K562 (cell line): Measurements from ENCODE around the gene ATP2B1. TPM values are rescaled to one million over a fixed set of nuclear protein-coding genes. Genes with fewer than 3 reads are reported as not detected.

Experiments
- ARID1B ChIP-seq: fragments of 450-650 bp; IDR thresholded peaks from 2 replicates; pipeline ENCODE4 v1.6.1; 2016; ENCODE audit warnings: antibody characterized with exemption, mild to moderate bottlenecking, inconsistent platforms
- C11orf30 ChIP-seq: fragments of 450-650 bp; IDR thresholded peaks from 2 replicates; pipeline ENCODE4 v1.6.1; 2016; ENCODE audit warnings: low read depth, mild to moderate bottlenecking
- EHMT2 ChIP-seq: fragments of 450-650 bp; IDR thresholded peaks from 2 replicates; pipeline ENCODE4 v1.6.1; 2018; ENCODE audit warnings: antibody characterized with exemption
- GABPB1 ChIP-seq: sonication (generic); formaldehyde crosslinking; IDR thresholded peaks from 2 replicates; pipeline ENCODE4 v1.8.0; 2022; ENCODE audit warnings: mild to moderate bottlenecking, missing genetic modification reagents
- SMARCC2 ChIP-seq: fragments of 450-650 bp; IDR thresholded peaks from 2 replicates; pipeline ENCODE4 v1.6.1; 2017; ENCODE audit warnings: antibody characterized with exemption, moderate library complexity, mild to moderate bottlenecking, low read depth
- SMARCE1 ChIP-seq: fragments of 450-650 bp; IDR thresholded peaks from 2 replicates; pipeline ENCODE4 v1.7.1; 2016; ENCODE audit warnings: mild to moderate bottlenecking
- ZKSCAN3 ChIP-seq: fragments of 250-450 bp; sonication (Bioruptor Pico); IDR thresholded peaks from 2 replicates; pipeline ENCODE4 v1.4.0; 2020
- ZNF384 ChIP-seq: IDR thresholded peaks from 2 replicates; pipeline ENCODE4 v1.6.1; 2012; ENCODE audit warnings: low read depth, low read length, improper control_type of control experiment
- polyA plus RNA-seq, 8 experiments: library from polyadenylated mRNA; depleted of rRNA in 4 of 8; stranded (reverse) in 5 of 8; unstranded in 3 of 8; fragments of >200 nt; fragmentation: Nextera tagmentation in 2 of 8; fragmentation: Illumina TruSeq in 1 of 8; extraction: Ambion mirVana in 2 of 8; extraction: Trizol in 1 of 8; gene quantifications; 2 replicates each; pipeline versions ENCODE4 v1.2.1 to v1.2.3, GENCODE V29; 2011 to 2014; ENCODE audit warnings: inconsistent platforms in 1 of 8, missing spikeins in 1 of 8
- total RNA-seq, 7 experiments: library from RNA; depleted of rRNA in 6 of 7; stranded (reverse); fragments of >200 nt in 6 of 7; fragmentation: Illumina TruSeq in 2 of 7; extraction: Trizol in 2 of 7; gene quantifications; 2 replicates each; pipeline versions ENCODE4 v1.2.1 to v1.2.3, GENCODE V29; 2011 to 2021; ENCODE audit warnings: low replicate concordance in 1 of 7
- TF ChIP-seq, protein P1 (sequence below): fragments of 450-650 bp; IDR thresholded peaks from 2 replicates; pipeline ENCODE4 v1.6.1; 2016; ENCODE audit warnings: mild to moderate bottlenecking, moderate library complexity
- TF ChIP-seq, protein P2 (sequence below): fragments of 450-650 bp; IDR thresholded peaks from 2 replicates; pipeline ENCODE4 v1.6.1; 2016; ENCODE audit warnings: borderline replicate concordance
- TF ChIP-seq, protein P3 (sequence below): fragments of 250-450 bp; sonication (Bioruptor Pico); IDR thresholded peaks from 2 replicates; pipeline ENCODE4 v1.8.0; 2022; ENCODE audit warnings: inconsistent platforms, mild to moderate bottlenecking, moderate library complexity, borderline replicate concordance

The ATP2B1 gene
- total and polyA plus RNA-seq, 9 of the 15 experiments (the other 6 are each of a cell fraction or from before 2014, with no cell fraction given), result 8.6 to 39.0 (median 27.8) TPM

DNA sequence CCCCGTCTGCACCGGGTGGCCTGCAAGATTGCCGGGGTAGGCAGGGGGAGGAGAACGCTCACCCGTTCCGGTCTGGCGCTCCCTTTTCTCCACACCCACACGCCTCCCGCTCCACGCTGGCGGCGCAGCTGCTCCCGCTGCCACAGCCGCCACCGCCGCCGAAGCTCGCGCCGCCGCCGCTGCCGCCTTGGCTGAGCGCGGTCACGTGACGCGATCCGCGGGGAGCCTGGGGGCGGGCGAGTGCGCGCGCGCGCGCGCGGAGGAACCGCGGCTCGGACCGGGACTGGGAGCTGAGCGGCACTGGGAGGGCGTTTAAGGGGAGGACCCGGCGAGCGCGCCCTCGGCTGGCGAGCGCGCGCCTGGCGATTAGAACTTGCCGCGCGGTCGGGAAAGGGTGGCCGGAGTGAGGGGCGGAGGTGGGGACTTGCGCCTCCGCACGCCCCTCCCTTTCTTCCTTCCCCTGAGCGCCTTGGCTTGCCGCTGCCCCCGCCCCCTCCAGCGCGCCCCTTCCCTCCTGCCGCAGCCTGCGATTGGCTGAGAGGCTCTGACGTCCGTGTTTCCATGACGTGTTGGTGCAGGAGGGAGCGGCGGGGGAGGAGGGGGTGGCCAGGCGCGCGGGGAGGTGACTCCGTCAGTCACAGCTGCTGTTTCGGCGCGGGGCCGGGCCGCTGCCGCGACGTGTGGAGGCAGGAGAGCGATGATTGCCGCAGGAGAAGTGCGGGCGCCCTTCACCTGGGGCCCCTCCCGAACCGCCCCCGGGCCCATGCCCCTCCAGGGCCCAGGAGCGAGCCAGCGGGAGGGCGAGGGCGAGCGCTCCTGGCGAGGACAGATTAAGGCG, 738 bp upstream of the ATP2B1 start (continued):
- TF ChIP-seq, protein P1, sequence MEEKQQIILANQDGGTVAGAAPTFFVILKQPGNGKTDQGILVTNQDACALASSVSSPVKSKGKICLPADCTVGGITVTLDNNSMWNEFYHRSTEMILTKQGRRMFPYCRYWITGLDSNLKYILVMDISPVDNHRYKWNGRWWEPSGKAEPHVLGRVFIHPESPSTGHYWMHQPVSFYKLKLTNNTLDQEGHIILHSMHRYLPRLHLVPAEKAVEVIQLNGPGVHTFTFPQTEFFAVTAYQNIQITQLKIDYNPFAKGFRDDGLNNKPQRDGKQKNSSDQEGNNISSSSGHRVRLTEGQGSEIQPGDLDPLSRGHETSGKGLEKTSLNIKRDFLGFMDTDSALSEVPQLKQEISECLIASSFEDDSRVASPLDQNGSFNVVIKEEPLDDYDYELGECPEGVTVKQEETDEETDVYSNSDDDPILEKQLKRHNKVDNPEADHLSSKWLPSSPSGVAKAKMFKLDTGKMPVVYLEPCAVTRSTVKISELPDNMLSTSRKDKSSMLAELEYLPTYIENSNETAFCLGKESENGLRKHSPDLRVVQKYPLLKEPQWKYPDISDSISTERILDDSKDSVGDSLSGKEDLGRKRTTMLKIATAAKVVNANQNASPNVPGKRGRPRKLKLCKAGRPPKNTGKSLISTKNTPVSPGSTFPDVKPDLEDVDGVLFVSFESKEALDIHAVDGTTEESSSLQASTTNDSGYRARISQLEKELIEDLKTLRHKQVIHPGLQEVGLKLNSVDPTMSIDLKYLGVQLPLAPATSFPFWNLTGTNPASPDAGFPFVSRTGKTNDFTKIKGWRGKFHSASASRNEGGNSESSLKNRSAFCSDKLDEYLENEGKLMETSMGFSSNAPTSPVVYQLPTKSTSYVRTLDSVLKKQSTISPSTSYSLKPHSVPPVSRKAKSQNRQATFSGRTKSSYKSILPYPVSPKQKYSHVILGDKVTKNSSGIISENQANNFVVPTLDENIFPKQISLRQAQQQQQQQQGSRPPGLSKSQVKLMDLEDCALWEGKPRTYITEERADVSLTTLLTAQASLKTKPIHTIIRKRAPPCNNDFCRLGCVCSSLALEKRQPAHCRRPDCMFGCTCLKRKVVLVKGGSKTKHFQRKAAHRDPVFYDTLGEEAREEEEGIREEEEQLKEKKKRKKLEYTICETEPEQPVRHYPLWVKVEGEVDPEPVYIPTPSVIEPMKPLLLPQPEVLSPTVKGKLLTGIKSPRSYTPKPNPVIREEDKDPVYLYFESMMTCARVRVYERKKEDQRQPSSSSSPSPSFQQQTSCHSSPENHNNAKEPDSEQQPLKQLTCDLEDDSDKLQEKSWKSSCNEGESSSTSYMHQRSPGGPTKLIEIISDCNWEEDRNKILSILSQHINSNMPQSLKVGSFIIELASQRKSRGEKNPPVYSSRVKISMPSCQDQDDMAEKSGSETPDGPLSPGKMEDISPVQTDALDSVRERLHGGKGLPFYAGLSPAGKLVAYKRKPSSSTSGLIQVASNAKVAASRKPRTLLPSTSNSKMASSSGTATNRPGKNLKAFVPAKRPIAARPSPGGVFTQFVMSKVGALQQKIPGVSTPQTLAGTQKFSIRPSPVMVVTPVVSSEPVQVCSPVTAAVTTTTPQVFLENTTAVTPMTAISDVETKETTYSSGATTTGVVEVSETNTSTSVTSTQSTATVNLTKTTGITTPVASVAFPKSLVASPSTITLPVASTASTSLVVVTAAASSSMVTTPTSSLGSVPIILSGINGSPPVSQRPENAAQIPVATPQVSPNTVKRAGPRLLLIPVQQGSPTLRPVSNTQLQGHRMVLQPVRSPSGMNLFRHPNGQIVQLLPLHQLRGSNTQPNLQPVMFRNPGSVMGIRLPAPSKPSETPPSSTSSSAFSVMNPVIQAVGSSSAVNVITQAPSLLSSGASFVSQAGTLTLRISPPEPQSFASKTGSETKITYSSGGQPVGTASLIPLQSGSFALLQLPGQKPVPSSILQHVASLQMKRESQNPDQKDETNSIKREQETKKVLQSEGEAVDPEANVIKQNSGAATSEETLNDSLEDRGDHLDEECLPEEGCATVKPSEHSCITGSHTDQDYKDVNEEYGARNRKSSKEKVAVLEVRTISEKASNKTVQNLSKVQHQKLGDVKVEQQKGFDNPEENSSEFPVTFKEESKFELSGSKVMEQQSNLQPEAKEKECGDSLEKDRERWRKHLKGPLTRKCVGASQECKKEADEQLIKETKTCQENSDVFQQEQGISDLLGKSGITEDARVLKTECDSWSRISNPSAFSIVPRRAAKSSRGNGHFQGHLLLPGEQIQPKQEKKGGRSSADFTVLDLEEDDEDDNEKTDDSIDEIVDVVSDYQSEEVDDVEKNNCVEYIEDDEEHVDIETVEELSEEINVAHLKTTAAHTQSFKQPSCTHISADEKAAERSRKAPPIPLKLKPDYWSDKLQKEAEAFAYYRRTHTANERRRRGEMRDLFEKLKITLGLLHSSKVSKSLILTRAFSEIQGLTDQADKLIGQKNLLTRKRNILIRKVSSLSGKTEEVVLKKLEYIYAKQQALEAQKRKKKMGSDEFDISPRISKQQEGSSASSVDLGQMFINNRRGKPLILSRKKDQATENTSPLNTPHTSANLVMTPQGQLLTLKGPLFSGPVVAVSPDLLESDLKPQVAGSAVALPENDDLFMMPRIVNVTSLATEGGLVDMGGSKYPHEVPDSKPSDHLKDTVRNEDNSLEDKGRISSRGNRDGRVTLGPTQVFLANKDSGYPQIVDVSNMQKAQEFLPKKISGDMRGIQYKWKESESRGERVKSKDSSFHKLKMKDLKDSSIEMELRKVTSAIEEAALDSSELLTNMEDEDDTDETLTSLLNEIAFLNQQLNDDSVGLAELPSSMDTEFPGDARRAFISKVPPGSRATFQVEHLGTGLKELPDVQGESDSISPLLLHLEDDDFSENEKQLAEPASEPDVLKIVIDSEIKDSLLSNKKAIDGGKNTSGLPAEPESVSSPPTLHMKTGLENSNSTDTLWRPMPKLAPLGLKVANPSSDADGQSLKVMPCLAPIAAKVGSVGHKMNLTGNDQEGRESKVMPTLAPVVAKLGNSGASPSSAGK, result no peak; the same call in none of the 2 replicates
- TF ChIP-seq ARID1B (peak; percentile 51; the same call in 1 of the 2 replicates), ZKSCAN3 (no peak), SMARCC2 (no peak; the same call in 1 of the 2 replicates), SMARCE1 (peak; percentile 21; the same call in 1 of the 2 replicates), GABPB1 (CRISPR knock-in tag) (peak; percentile 76), ZNF384 (no peak; the same call in 1 of the 2 replicates), C11orf30 (no peak), EHMT2 (no peak)
- TF ChIP-seq, protein P2, sequence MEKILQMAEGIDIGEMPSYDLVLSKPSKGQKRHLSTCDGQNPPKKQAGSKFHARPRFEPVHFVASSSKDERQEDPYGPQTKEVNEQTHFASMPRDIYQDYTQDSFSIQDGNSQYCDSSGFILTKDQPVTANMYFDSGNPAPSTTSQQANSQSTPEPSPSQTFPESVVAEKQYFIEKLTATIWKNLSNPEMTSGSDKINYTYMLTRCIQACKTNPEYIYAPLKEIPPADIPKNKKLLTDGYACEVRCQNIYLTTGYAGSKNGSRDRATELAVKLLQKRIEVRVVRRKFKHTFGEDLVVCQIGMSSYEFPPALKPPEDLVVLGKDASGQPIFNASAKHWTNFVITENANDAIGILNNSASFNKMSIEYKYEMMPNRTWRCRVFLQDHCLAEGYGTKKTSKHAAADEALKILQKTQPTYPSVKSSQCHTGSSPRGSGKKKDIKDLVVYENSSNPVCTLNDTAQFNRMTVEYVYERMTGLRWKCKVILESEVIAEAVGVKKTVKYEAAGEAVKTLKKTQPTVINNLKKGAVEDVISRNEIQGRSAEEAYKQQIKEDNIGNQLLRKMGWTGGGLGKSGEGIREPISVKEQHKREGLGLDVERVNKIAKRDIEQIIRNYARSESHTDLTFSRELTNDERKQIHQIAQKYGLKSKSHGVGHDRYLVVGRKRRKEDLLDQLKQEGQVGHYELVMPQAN, result no peak
- TF ChIP-seq, protein P3, sequence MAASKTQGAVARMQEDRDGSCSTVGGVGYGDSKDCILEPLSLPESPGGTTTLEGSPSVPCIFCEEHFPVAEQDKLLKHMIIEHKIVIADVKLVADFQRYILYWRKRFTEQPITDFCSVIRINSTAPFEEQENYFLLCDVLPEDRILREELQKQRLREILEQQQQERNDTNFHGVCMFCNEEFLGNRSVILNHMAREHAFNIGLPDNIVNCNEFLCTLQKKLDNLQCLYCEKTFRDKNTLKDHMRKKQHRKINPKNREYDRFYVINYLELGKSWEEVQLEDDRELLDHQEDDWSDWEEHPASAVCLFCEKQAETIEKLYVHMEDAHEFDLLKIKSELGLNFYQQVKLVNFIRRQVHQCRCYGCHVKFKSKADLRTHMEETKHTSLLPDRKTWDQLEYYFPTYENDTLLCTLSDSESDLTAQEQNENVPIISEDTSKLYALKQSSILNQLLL (CRISPR knock-in tag), result no peak
